Body of pancreas (tissue), 4 donors: ENCODE results near the gene QARS1. TPM values are rescaled to one million over a fixed set of nuclear protein-coding genes. Genes with fewer than 3 reads are reported as not detected.

Experiments used
- ATAC-seq: fragments of 150-250 bp; one replicate; pipeline ENCODE4 v1.9.1; 2016
- DNase-seq, 4 donors: peaks; one replicate each; pipeline ENCODE4 v3.0.0-alpha.2; 2019
- H3K27ac ChIP-seq, 4 donors: fragments of 200-600 bp; sonication (generic); 1 replicate in 3 of 4; 2 replicates in 1 of 4; pipeline versions ENCODE4 v1.5.1 to v1.6.1; 2016 to 2019; ENCODE audit warnings: mild to moderate bottlenecking in 1 of 4, mixed read lengths in 1 of 4, moderate library complexity in 1 of 4
- H3K27me3 ChIP-seq, 2 donors: fragments of 200-600 bp; sonication (generic); one replicate each; pipeline ENCODE4 v1.6.0; 2016; ENCODE audit warnings: mild to moderate bottlenecking in 1 of 2
- H3K36me3 ChIP-seq, 2 donors: fragments of 200-600 bp; sonication (generic); replicated peaks in 1 of 2; 2 replicates each; pipeline ENCODE4 v1.5.1; 2016; ENCODE audit warnings: low read depth in 2 of 2; ENCODE audit not compliant: insufficient read depth in 1 of 2
- H3K4me1 ChIP-seq: fragments of 200-600 bp; sonication (generic); one replicate; pipeline ENCODE4 v1.6.0; 2016
- H3K4me3 ChIP-seq, 2 donors: fragments of 200-600 bp; sonication (generic); 1 replicate in 1 of 2; 2 replicates in 1 of 2; pipeline ENCODE4 v1.5.1; 2016 to 2019
- H3K9me3 ChIP-seq, 3 donors: fragments of 200-600 bp; sonication (generic); 1 replicate in 2 of 3; 2 replicates in 1 of 3; pipeline ENCODE4 v1.5.1; 2016
- CTCF ChIP-seq, 7 experiments: fragments of 450-650 bp in 4 of 7; fragments of 200-600 bp in 3 of 7; sonication (generic) in 3 of 7; IDR thresholded peaks; one replicate each; pipeline ENCODE4 v1.5.1; 2016 to 2019; ENCODE audit warnings: antibody characterized with exemption in 7 of 7
- POLR2A ChIP-seq, 3 donors: fragments of 450-650 bp; IDR thresholded peaks; one replicate each; pipeline ENCODE4 v1.6.1; 2016; ENCODE audit warnings: antibody characterized with exemption in 3 of 3, mild to moderate bottlenecking in 2 of 3
- WGBS, 2 donors: methylation state at CpG; one replicate each; pipeline ENCODE4 v1.1.5; 2017; 5-methylcytosine and 5-hydroxymethylcytosine counted together
- intact Hi-C: fragments of 100-400 bp; cut with DNase I; formaldehyde crosslinking; loops from one replicate; pipeline ENCODE4 v1.15.1; 2023
- total RNA-seq, 2 donors: library from RNA; depleted of rRNA; stranded (reverse); fragments of >200 nt; gene quantifications; one replicate each; pipeline ENCODE4 v1.1.0, GENCODE V29; 2016

The QARS1 gene
- total RNA-seq, result 100 to 1,000 TPM; 135 to 223 TPM

GRCh38 chr3:49104427-49105291 is at the start of gene QARS1:
Gene QARS1, minus strand, starts transcription at chr3:49104757. Its CDS starts 24 bp downstream, at chr3:49104733.
- 1 to 5% methylated on average over 7 to 50 of the region's 50 CpGs for WGBS, 2 donors
- peak; percentile 98 for ATAC-seq
- peaks cover 0 to 19% of the 10 kb centered on the region in 2 donors for H3K36me3 ChIP-seq
- TF ChIP-seq CTCF (IDR thresholded peaks at IDR 0.05), result peak in 1 of 7 experiments; percentile 7
- peak; percentile 39 to 77 (median 76) for TF ChIP-seq POLR2A (IDR thresholded peaks at IDR 0.05)
- peak within 1 kb of the TSS; percentile 79 to 95 for H3K4me3 ChIP-seq
- peak; percentile 90 to 94 (median 94) for DNase-seq
- peak within 1 kb of the TSS; percentile 54 to 88 (median 68) for H3K27ac ChIP-seq
- H3K9me3 ChIP-seq, result no peaks in the 10 kb centered on the region
- H3K4me1 ChIP-seq, result peaks cover 27% of the 10 kb centered on the region
- intact Hi-C loops, result no loop called here
- no peaks in the 10 kb centered on the region for H3K27me3 ChIP-seq

GRCh38 chr3:49153349-49153912 is 48.9 kb upstream of the QARS1 start:
- DNase-seq, result no peak
- TF ChIP-seq POLR2A (IDR thresholded peaks at IDR 0.05) (no peak), CTCF (IDR thresholded peaks at IDR 0.05) (no peak)
- Histone ChIP-seq H3K4me1 (no peaks in the 10 kb centered on the region), H3K9me3 (no peaks in the 10 kb centered on the region), H3K36me3 (no peaks in the 10 kb centered on the region), H3K4me3 (no peak overlapping the region), H3K27me3 (no peaks in the 10 kb centered on the region), H3K27ac (no peak overlapping the region)
- no peak for ATAC-seq
- 58 to 82% methylated on average over 2 to 3 of the region's 3 CpGs for WGBS, 2 donors
- intact Hi-C loops, result no loop called here

- ATAC-seq (no peak), DNase-seq (no peak)
- no peak overlapping the region for H3K27ac ChIP-seq
- WGBS, 2 donors, result 83 to 86% methylated on average over 2 of the region's 2 CpGs
- no peaks in the 10 kb centered on the region for H3K4me1 ChIP-seq
- H3K9me3 ChIP-seq, result no peaks in the 10 kb centered on the region
- no peak overlapping the region for H3K4me3 ChIP-seq
- intact Hi-C loops, result no loop called here
- H3K36me3 ChIP-seq, result no peaks in the 10 kb centered on the region
- TF ChIP-seq CTCF (IDR thresholded peaks at IDR 0.05), result no peak
- no peak for TF ChIP-seq POLR2A (IDR thresholded peaks at IDR 0.05)
- no peaks in the 10 kb centered on the region for H3K27me3 ChIP-seq
These were observed 47.1 kb upstream of the QARS1 start for GRCh38 chr3:49151610-49152009.

- TF ChIP-seq POLR2A (IDR thresholded peaks at IDR 0.05) (no peak), CTCF (IDR thresholded peaks at IDR 0.05) (no peak)
- H3K27me3 ChIP-seq, result no peaks in the 10 kb centered on the region
- WGBS, 2 donors, result 71 to 73% methylated on average over 4 to 5 of the region's 5 CpGs
- H3K9me3 ChIP-seq, result no peaks in the 10 kb centered on the region
- intact Hi-C loops, result no loop called here
- DNase-seq (no peak), ATAC-seq (no peak)
- no peaks in the 10 kb centered on the region for H3K4me1 ChIP-seq
- H3K27ac ChIP-seq, result no peak overlapping the region
- H3K4me3 ChIP-seq, result no peak overlapping the region
- H3K36me3 ChIP-seq, result no peaks in the 10 kb centered on the region
These were observed 43.6 kb upstream of the QARS1 start for GRCh38 chr3:49148159-49148558.
